Fibroblast of the aortic adventitia (primary cell): ENCODE results near the gene RFK. TPM values are rescaled to one million over a fixed set of nuclear protein-coding genes. Genes with fewer than 3 reads are reported as not detected.

Experiments used
- DNase-seq: peaks from one replicate; pipeline ENCODE4 v3.0.0-alpha.2; 2010; ENCODE audit warnings: low read depth
- H3K4me3 ChIP-seq: 2 replicates; pipeline ENCODE4 v1.5.1; 2011; ENCODE audit warnings: low read depth, mild to moderate bottlenecking, control low read depth, low read length, moderate library complexity
- total RNA-seq: library from RNA; depleted of rRNA; stranded (reverse); fragments of >200 nt; gene quantifications from 2 replicates; pipeline ENCODE4 v1.2.3, GENCODE V29; 2012; ENCODE audit warnings: low replicate concordance
- TF ChIP-seq, protein P1 (sequence below): IDR thresholded peaks from 2 replicates; pipeline ENCODE4 v1.5.1; 2011; ENCODE audit warnings: mild to moderate bottlenecking, low read length, control low read depth, inconsistent platforms; ENCODE audit not compliant: insufficient read depth

The RFK gene
- total RNA-seq, 1 donor, result 28.7 TPM

GRCh38 chr9:76379494-76379893 is 14.7 kb downstream of the RFK start:
- TF ChIP-seq, protein P1, sequence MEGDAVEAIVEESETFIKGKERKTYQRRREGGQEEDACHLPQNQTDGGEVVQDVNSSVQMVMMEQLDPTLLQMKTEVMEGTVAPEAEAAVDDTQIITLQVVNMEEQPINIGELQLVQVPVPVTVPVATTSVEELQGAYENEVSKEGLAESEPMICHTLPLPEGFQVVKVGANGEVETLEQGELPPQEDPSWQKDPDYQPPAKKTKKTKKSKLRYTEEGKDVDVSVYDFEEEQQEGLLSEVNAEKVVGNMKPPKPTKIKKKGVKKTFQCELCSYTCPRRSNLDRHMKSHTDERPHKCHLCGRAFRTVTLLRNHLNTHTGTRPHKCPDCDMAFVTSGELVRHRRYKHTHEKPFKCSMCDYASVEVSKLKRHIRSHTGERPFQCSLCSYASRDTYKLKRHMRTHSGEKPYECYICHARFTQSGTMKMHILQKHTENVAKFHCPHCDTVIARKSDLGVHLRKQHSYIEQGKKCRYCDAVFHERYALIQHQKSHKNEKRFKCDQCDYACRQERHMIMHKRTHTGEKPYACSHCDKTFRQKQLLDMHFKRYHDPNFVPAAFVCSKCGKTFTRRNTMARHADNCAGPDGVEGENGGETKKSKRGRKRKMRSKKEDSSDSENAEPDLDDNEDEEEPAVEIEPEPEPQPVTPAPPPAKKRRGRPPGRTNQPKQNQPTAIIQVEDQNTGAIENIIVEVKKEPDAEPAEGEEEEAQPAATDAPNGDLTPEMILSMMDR, result no peak
- no peak overlapping the region for H3K4me3 ChIP-seq
- DNase-seq, result no peak

- TF ChIP-seq, protein P1, result no peak
- no peak for DNase-seq
- H3K4me3 ChIP-seq, result no peak overlapping the region
These were observed 15.7 kb downstream of the RFK start for GRCh38 chr9:76378367-76379073.

DNA sequence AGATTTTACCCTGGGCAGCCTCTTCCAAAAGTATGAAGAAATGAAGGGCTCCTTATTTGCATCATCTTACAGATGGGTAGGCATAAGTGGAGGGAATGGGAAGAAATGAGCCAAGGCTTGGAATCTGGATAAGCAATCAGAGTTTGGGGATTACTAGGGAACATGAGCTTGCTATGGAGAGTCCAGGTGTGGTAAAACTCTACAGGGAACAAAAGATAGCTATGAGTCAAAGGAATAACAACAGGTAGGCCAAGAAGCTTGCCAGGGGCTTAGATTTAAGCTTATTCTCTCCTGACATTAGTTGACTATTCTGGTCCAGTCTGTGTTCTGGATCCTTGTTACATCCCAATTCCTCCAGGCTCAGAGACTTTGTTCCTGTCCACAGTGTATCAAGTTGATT is 16.4 kb downstream of the RFK start:
- H3K4me3 ChIP-seq, result no peak overlapping the region
- no peak for DNase-seq
- TF ChIP-seq, protein P1, result no peak

- DNase-seq, result peak; percentile 94
- TF ChIP-seq, protein P1, result no peak
- no peak overlapping the region for H3K4me3 ChIP-seq
These were observed 19.3 kb downstream of the RFK start for GRCh38 chr9:76374783-76375559.

DNA sequence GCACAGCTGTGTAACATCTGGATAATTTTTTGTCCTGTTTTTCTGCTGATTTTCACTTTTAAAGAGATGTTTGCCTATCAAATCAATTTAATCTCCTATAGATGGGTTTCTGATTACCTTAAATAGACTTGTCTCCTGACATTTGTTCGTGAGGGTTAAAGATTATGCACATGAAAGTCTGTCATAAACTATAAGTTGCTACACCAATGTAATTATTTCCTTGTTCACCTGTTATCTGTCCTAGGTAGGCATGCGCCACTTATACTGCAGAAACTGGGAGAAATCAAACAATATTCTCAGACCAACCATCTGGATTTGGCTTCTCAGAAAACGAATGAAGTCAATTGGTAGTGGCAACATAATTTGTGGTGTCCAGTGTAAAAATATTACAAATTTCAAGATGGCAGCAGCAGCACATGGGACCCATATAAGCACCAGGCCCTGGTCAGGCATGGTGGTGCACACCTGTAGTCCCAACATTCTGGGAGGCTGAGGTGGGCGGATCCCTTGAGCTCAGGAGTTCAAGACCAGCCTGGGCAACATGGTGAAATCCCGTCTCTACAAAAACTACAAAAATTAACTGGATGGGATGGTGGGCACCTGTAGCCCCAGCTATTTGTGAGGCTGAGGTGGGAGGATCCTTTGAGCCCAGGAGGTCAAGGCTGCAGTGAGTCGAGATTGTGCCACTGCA is 20.3 kb downstream of the RFK start:
- no peak overlapping the region for H3K4me3 ChIP-seq
- DNase-seq, result no peak
- TF ChIP-seq, protein P1, result no peak

GRCh38 chr9:76373173-76373783 is 20.9 kb downstream of the RFK start:
- no peak overlapping the region for H3K4me3 ChIP-seq
- DNase-seq, result peak; percentile 96
- TF ChIP-seq, protein P1, result no peak
